ENCODE data around the gene NPW.
"Not testable (repeated sequence)": the region's sequence is repeated elsewhere in the genome, so short reads cannot be mapped to it uniquely, and the experiment has no call there.

The NPW gene

GRCh38 chr16:2023092-2024031 lies 3.8 kb downstream of the NPW start:
- DNase-seq (ENCODE audit: low read depth), result peak; percentile 99

GRCh38 chr16:2024032-2024420 lies 4.4 kb downstream of the NPW start:
- no peak for DNase-seq (ENCODE audit: low read depth)

- DNase-seq (ENCODE audit: low read depth), result no peak
Observed at GRCh38 chr16:2025251-2025650, 5.7 kb downstream of the NPW start.

- DNase-seq (ENCODE audit: low read depth), result no peak
Observed at GRCh38 chr16:2025878-2026460, 6.4 kb downstream of the NPW start.

GRCh38 chr16:2026461-2027023 lies 7.0 kb downstream of the NPW start, which contains the start of gene NHERF2:
NHERF2 (plus strand) TSS chr16:2026902; CDS start chr16:2027006, 104 bp downstream.
- DNase-seq (ENCODE audit: low read depth), result no peak

- DNase-seq (ENCODE audit: low read depth), result no peak
Observed at GRCh38 chr16:2027024-2028010, 7.7 kb downstream of the NPW start.

DNA sequence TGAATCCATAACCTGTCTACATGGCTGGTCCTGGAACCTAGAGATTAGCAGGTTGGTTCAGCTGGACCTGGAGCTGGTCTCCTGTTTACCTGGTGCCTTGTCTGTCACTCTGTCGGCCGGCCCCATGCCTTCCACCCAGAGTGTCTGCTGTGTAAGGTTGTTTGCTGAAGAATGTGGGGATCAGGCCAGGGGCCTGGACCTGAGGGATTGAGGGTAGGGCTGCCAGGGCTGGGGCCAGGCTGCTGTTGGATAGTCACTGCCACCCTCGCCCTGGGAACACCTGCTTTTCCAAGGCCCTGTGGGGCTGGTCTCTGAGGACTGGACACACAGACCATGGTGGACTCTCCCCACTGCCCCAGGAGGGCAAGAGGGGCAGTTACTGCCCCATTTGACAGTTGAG lies 8.6 kb downstream of the NPW start:
- no peak for DNase-seq (ENCODE audit: low read depth)

DNA sequence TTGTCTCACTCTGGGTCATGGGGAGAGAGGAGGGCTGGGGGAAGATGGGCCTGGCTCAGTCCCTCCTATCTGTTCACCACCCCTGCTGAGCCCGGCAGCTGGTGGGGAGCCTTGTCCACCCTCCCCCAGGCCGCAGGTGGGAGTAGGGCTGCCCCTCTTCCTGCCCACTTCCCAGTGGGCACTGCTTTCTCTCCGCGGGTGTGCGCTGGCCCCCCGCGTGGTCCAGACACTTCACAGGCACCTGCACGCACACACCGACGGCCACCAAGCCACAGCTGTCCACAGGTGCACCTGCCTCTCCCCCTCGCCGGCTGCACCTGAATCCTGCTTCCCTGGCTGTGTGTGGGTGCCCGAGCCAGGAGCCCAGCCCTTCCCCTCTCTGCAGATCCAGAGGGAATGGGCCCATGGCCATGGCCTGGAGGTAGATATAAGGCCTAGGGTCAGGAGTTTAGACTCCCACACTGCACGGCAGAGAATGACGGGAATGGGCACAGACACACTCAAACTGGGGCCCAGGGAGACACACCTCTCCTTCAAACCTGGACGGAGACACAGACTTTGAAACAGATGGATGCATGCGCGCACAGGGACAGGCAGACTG lies 9.1 kb downstream of the NPW start:
- DNase-seq (ENCODE audit: low read depth), result no peak

GRCh38 chr16:2029350-2029749 lies 9.8 kb downstream of the NPW start:
- no peak for DNase-seq (ENCODE audit: low read depth)

GRCh38 chr16:2030036-2030435 lies 10.5 kb downstream of the NPW start:
- DNase-seq (ENCODE audit: low read depth), result no peak

- no peak for DNase-seq (ENCODE audit: low read depth)
Observed at GRCh38 chr16:2031081-2031577, 11.5 kb downstream of the NPW start.

DNA sequence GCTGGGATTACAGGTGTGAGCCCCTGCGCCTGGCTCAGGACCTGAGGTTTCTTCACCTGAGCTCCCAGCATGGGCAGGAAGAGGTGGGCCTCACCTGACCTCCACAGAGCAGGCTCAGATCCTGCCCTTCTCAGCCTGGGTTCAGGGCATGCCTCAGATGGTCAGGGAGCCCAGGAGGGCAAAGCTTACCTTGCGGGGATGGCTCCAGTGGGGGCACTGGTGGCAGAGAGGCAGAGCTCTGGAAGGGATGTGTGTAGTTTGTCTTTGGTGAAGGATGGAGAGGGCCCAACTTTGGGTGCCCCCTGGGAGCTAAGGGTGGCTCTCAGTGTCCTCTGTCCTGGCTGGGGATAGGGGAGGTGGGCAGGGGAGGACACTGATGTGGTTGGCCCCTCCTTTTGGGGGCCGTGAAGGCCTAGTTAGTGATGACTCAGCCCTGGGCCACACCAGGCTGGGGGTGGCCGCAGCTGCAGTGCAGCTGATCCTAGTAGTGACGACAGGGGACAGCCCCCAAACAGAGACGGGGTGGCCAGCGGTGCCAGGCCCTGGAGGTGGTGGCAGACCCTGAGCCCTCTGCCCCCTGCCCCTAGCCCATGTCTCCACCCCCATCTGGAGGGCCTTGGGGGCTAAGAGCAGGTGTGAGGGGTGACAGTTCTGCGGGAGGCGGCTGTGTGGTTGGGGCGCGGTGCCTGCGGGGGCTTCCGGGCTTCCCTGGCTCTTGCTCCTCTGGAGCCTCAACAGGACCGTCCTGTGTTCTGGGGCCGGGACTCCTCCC lies 12.9 kb downstream of the NPW start:
- DNase-seq (ENCODE audit: low read depth), result no peak

GRCh38 chr16:2033057-2033908 lies 13.7 kb downstream of the NPW start:
- no peak for DNase-seq (ENCODE audit: low read depth)

GRCh38 chr16:2033909-2034695 lies 14.5 kb downstream of the NPW start:
- DNase-seq (ENCODE audit: low read depth), result not testable (repeated sequence)

GRCh38 chr16:2034696-2035430 lies 15.3 kb downstream of the NPW start:
- no peak for DNase-seq (ENCODE audit: low read depth)

GRCh38 chr16:2035431-2036199 lies 16.0 kb downstream of the NPW start:
- no peak for DNase-seq (ENCODE audit: low read depth)
